ENCODE data around the gene RNF175. TPM values are rescaled to one million over a fixed set of nuclear protein-coding genes. Genes with fewer than 3 reads are reported as not detected.

Gene RNF175
- total RNA-seq, 1 donor from 2014 or later = not detected

DNA sequence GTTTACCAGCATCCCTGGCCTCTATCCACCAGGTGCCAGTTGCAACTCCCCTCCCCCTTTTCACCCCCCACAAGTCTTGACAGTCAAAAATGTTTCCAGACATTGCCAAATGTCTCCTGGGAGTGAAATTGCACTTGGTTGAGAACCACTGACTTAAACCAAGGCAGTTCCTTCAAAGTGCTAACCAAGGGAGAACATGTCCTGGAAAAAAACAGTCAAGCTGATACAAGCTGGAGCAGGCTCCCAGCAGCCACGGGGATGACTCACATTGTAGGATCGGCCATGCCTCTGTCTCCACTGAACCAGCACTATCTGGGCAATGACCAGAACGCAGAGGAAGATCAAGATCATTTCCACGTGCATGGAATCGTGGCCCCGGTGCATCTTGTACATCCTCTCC is 11.4 kb downstream of the RNF175 start:
- Mint-ChIP-seq H3K36me3 (ENCODE audit: low read depth) (no peaks in the 10 kb centered on the region), H3K4me1 (no peaks in the 10 kb centered on the region), H3K27ac (no peak overlapping the region), H3K27me3 (peaks cover 13% of the 10 kb centered on the region), H3K4me3 (no peak overlapping the region), H3K9me3 (no peaks in the 10 kb centered on the region)
- peak; percentile 49 for DNase-seq
- intact Hi-C loops (cut with micrococcal nuclease) = no loop called here

DNA sequence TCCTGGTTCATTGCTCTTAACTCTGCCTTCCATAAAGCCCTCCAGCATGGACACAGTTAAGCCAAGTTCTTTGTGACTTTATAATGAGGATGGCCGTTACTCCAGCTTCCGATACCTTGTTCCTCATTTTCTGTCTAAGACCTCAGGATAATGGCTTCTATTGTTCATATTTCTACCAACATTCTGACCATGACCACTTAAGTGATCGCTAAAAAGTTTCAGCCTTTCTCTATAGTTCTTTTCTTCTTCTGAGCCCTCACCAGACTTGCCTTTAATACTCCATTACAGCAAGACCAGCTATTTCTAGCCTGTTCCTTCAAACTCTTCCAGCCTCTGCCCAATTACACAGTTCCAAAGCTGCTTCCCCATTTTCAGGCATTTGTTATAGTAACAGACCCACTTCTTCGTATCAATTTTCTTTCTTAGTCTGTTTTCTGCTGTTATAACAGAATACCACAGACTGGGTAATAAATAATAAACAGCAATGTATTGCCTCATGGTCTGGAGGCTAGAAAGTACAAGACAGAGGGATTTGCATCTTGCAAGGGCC is 12.3 kb downstream of the RNF175 start:
- Mint-ChIP-seq H3K9me3 (no peaks in the 10 kb centered on the region), H3K4me1 (no peaks in the 10 kb centered on the region), H3K27ac (no peak overlapping the region), H3K36me3 (ENCODE audit: low read depth) (no peaks in the 10 kb centered on the region), H3K4me3 (no peak overlapping the region), H3K27me3 (peaks cover 12% of the 10 kb centered on the region)
- intact Hi-C loops (cut with micrococcal nuclease) = no loop called here
- peak; percentile 24 for DNase-seq

GRCh38 chr4:153745651-153746050 is 14.2 kb downstream of the RNF175 start:
- peaks cover 8% of the 10 kb centered on the region for H3K27me3 Mint-ChIP-seq
- H3K4me1 Mint-ChIP-seq = no peaks in the 10 kb centered on the region
- H3K36me3 Mint-ChIP-seq (ENCODE audit: low read depth) = no peaks in the 10 kb centered on the region
- intact Hi-C loops (cut with micrococcal nuclease) = no loop called here
- H3K27ac Mint-ChIP-seq = no peak overlapping the region
- peaks cover 3% of the 10 kb centered on the region for H3K9me3 Mint-ChIP-seq
- no peak for DNase-seq
- no peak overlapping the region for H3K4me3 Mint-ChIP-seq

GRCh38 chr4:153741541-153741940 is 18.3 kb downstream of the RNF175 start:
- no peak overlapping the region for H3K4me3 Mint-ChIP-seq
- peaks cover 5% of the 10 kb centered on the region for H3K9me3 Mint-ChIP-seq
- no peaks in the 10 kb centered on the region for H3K36me3 Mint-ChIP-seq (ENCODE audit: low read depth)
- H3K27ac Mint-ChIP-seq = no peak overlapping the region
- intact Hi-C loops (cut with micrococcal nuclease) = no loop called here
- no peak for DNase-seq
- H3K27me3 Mint-ChIP-seq = peaks cover 16% of the 10 kb centered on the region
- no peaks in the 10 kb centered on the region for H3K4me1 Mint-ChIP-seq

DNA sequence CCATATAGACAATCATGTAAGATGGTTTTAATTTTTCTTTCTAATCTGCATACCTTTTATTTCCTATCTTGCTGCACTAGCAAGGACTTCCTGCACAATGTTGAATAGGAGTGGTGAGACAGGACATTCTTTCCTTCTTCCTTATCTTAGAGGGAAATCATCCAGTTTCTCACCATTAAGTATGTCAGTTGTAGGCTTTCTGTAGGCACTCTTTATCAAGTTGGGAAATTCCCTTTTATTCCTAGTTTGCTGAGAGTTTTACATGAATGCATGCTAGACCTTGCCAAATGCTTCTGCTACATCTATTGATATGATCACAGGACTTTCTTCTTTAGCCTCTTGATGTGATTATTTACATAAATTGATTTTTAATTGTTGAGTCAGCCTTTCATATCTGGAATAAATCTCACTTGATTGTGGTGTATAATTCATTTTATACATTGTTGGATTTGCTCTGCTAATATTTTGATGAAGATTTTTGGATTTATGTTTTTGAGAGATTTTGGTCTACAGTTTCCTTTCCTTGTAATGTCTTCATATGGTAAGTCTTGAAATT is 23.8 kb downstream of the RNF175 start:
- Mint-ChIP-seq H3K9me3 (peaks cover 5% of the 10 kb centered on the region), H3K27me3 (peaks cover 41% of the 10 kb centered on the region)

DNA sequence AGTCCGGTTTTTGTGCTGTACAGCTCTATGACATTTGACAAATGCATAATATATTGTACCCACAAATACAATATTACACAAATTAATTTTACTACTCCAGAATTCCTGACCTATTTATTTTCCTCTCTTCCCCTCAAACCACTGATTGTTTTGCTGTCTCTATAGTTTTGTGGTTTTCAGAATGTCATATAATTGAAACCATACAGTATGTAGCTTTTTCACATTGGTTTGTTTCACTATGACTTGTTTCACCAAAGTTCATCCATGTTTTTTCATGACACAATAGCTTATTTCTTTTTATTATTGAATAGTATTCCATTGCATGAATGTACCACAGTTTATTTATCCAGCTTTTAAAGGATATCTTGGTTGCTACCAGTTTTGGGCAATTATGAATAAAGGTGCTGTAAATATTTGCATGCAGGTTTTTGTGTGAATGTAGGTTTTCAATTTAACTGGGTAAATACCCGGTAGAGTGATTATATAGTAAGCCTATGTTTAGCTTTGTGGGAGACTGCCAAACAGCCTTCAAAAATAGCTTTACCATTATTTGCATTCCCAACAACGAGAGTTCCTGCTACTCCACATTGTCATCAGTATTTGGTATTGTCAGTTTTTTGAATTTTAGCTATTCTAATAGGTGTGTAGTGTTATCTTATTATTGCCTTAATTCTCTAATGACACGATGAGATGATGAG is 25.9 kb downstream of the RNF175 start:
- peaks cover 35% of the 10 kb centered on the region for H3K27me3 Mint-ChIP-seq
- DNase-seq = no peak
- no peak overlapping the region for H3K4me3 Mint-ChIP-seq
- H3K9me3 Mint-ChIP-seq = no peaks in the 10 kb centered on the region
- H3K27ac Mint-ChIP-seq = no peak overlapping the region
- no peaks in the 10 kb centered on the region for H3K36me3 Mint-ChIP-seq (ENCODE audit: low read depth)
- intact Hi-C loops (cut with micrococcal nuclease) = loop anchor here (10.0 kb wide), 1 partner anchor 579 kb away; no protein-coding TSS in a partner anchor
- peaks cover 6% of the 10 kb centered on the region for H3K4me1 Mint-ChIP-seq

More for the DNA sequence above, 23.8 kb downstream of the RNF175 start:
- Mint-ChIP-seq H3K27ac (no peak overlapping the region), H3K4me3 (no peak overlapping the region), H3K36me3 (ENCODE audit: low read depth) (no peaks in the 10 kb centered on the region), H3K4me1 (peaks cover 6% of the 10 kb centered on the region)
- intact Hi-C loops (cut with micrococcal nuclease) = loop anchor here (10.0 kb wide), 1 partner anchor 581 kb away; no protein-coding TSS in a partner anchor
- DNase-seq = peak; percentile 19

- Mint-ChIP-seq H3K9me3 (no peaks in the 10 kb centered on the region), H3K4me3 (no peak overlapping the region), H3K36me3 (ENCODE audit: low read depth) (no peaks in the 10 kb centered on the region), H3K27ac (no peak overlapping the region), H3K4me1 (peaks cover 4% of the 10 kb centered on the region), H3K27me3 (peaks cover 32% of the 10 kb centered on the region)
- DNase-seq = no peak
- intact Hi-C loops (cut with micrococcal nuclease) = loop anchor here (10.0 kb wide), 1 partner anchor 576 kb away; no protein-coding TSS in a partner anchor
These were observed 28.6 kb downstream of the RNF175 start for GRCh38 chr4:153731239-153731638.

DNA sequence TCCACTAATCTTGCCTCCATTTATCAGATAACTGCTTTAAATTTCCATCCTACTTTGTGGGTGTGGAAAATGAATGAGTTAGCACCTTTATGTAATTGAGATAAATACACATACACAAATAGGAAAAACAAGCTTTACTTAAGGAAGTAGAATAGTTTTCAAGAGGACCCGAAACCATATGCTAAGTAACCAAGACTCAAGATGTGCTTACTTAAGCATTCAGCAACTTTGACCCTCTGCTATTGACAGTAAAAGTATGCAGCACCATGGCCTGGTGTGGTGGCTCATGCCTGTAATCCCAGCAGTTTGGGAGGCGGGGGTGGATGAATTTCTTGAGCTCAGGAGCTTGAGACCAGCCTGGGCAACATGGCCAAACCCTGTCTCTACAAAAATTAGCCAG is 29.9 kb downstream of the RNF175 start:
- Mint-ChIP-seq H3K9me3 (no peaks in the 10 kb centered on the region), H3K27ac (no peak overlapping the region), H3K36me3 (ENCODE audit: low read depth) (no peaks in the 10 kb centered on the region), H3K4me3 (no peak overlapping the region), H3K27me3 (peaks cover 29% of the 10 kb centered on the region), H3K4me1 (peaks cover 4% of the 10 kb centered on the region)
- DNase-seq = no peak
- intact Hi-C loops (cut with micrococcal nuclease) = loop anchor here (10.0 kb wide), 1 partner anchor 575 kb away; no protein-coding TSS in a partner anchor

DNA sequence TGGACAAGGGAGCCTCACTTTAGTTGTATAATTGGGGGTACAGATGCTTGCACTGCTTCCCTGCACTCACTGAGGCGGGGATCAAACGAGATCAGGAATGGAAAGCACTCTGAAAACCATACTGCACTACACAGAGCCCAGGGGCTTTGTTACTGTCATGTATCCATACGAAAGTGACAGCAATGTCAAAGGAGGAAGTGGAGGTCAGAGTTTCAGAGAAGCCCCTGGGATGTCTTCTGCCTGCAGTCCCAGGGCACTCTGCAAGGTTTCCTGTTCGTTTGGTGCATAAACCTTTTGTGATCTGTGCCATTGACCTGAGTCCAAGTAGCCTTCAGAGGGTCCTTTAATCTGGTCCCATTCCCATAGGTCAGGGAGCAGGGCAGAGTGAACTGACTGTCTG is 31.2 kb downstream of the RNF175 start:
- intact Hi-C loops (cut with micrococcal nuclease) = no loop called here
- H3K27me3 Mint-ChIP-seq = peaks cover 27% of the 10 kb centered on the region
- no peak overlapping the region for H3K27ac Mint-ChIP-seq
- no peak for DNase-seq
- H3K9me3 Mint-ChIP-seq = no peaks in the 10 kb centered on the region
- H3K36me3 Mint-ChIP-seq (ENCODE audit: low read depth) = no peaks in the 10 kb centered on the region
- no peak overlapping the region for H3K4me3 Mint-ChIP-seq
- H3K4me1 Mint-ChIP-seq = peaks cover 2% of the 10 kb centered on the region

DNA sequence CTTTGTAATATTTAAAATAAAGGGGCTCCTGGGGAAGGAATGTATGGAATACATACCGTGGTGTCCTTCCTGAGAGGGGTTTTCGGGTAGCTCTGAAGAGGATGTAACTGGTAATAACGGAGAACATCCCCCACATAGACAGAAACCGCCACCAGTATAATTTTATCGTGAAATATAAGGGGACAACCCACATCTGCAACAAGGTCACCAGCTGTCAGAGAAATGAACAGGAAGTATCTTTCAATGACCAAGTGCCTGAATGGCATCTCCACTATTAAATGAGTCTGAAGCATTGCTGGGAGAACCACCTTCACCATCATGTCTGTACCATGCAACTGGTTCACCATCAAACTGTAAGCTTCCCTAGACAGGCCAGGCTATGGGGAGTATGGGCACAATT is 31.7 kb downstream of the RNF175 start:
- DNase-seq = no peak
- Mint-ChIP-seq H3K27me3 (peaks cover 25% of the 10 kb centered on the region), H3K27ac (no peak overlapping the region), H3K9me3 (no peaks in the 10 kb centered on the region), H3K4me3 (no peak overlapping the region), H3K4me1 (no peaks in the 10 kb centered on the region), H3K36me3 (ENCODE audit: low read depth) (no peaks in the 10 kb centered on the region)
- intact Hi-C loops (cut with micrococcal nuclease) = no loop called here

GRCh38 chr4:153725831-153726154 is 34.0 kb downstream of the RNF175 start:
- DNase-seq = no peak
- Mint-ChIP-seq H3K27ac (no peak overlapping the region), H3K27me3 (peaks cover 22% of the 10 kb centered on the region), H3K36me3 (ENCODE audit: low read depth) (no peaks in the 10 kb centered on the region), H3K4me3 (no peak overlapping the region), H3K9me3 (no peaks in the 10 kb centered on the region), H3K4me1 (no peaks in the 10 kb centered on the region)
- intact Hi-C loops (cut with micrococcal nuclease) = no loop called here

- Mint-ChIP-seq H3K27me3 (peaks cover 21% of the 10 kb centered on the region), H3K36me3 (ENCODE audit: low read depth) (no peaks in the 10 kb centered on the region), H3K4me3 (no peak overlapping the region), H3K27ac (no peak overlapping the region), H3K4me1 (no peaks in the 10 kb centered on the region), H3K9me3 (no peaks in the 10 kb centered on the region)
- intact Hi-C loops (cut with micrococcal nuclease) = no loop called here
- DNase-seq = no peak
These were observed 34.5 kb downstream of the RNF175 start for GRCh38 chr4:153725136-153725830.

DNA sequence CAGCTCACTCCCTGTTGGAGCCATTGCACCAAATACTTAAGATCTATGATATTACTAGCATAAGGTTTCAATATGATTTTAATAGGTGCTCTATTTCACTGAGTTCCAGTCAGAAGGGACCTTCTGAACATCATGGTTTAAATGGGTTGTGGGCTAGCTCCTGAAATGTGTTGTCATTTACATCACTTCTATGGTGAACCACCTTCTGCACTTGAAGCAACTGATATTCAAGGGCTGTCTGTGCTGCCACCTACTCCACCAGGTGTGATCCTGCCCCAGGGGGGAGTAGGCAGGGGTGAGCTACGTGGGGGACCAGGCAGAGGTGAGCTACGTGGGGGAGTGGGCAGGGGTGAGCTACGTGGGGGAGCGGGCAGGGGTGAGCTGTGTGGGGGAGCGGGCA is 35.2 kb downstream of the RNF175 start:
- Mint-ChIP-seq H3K4me3 (no peak overlapping the region), H3K4me1 (no peaks in the 10 kb centered on the region), H3K36me3 (ENCODE audit: low read depth) (no peaks in the 10 kb centered on the region), H3K27me3 (peaks cover 20% of the 10 kb centered on the region), H3K27ac (no peak overlapping the region), H3K9me3 (no peaks in the 10 kb centered on the region)
- DNase-seq = no peak
- intact Hi-C loops (cut with micrococcal nuclease) = no loop called here

DNA sequence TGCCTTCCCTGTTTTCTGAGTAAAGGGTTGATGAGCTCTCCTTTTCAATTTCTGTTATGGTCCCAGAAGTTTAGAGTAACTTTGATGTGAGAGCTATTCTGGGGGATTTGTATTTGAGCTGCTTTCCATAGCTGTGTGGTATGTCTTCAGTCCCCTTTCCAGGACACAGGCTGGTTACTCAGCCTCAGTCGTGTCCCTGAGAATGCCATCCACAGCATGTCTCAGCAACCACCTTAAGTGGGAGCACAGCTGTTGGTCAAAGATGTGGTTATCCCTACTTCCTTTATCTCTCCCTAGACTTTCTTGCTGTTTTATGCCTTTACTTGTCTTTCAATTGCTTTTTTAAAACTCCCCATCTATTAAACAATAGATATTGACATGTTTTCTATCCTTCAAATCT is 37.8 kb downstream of the RNF175 start:
- Mint-ChIP-seq H3K36me3 (ENCODE audit: low read depth) (no peaks in the 10 kb centered on the region), H3K4me1 (no peaks in the 10 kb centered on the region), H3K27ac (no peak overlapping the region), H3K27me3 (peaks cover 18% of the 10 kb centered on the region), H3K9me3 (peaks cover 7% of the 10 kb centered on the region), H3K4me3 (no peak overlapping the region)
- DNase-seq = no peak
- intact Hi-C loops (cut with micrococcal nuclease) = no loop called here

Measured in activated CD4-positive, alpha-beta T cell treated with anti-CD3 and anti-CD28 coated beads, Interleukin-2, amount 10 ng/mL, durations not matched to agents 24 days and 14 days (primary cell).